DND-41 (cell line): Measurements from ENCODE around the gene PIN1.
"Not testable (repeated sequence)": the region's sequence is repeated elsewhere in the genome, so short reads cannot be mapped to it uniquely, and the experiment has no call there.

Experiments
- ATAC-seq: fragments of 200-7000 bp; cut with Tn5 transposase; 3 replicates; pipeline ENCODE4 v1.9.1; 2021; ENCODE audit warnings: low read depth; ENCODE audit not compliant: insufficient read depth
- DNase-seq: peaks from one replicate; pipeline ENCODE4 v3.0.0-alpha.2; 2020
- H2AFZ ChIP-seq: 2 replicates; pipeline ENCODE4 v1.6.0; 2012; ENCODE audit warnings: low read depth, low read length
- H3K27ac ChIP-seq: 2 replicates; pipeline ENCODE4 v1.5.1; 2012; ENCODE audit warnings: low read length, inconsistent platforms
- H3K27me3 ChIP-seq: fragments of 200-600 bp; sonication (generic); 2 replicates; pipeline ENCODE4 v1.6.0; 2012; ENCODE audit warnings: low read length, mild to moderate bottlenecking, inconsistent platforms; ENCODE audit not compliant: insufficient read depth, poor library complexity
- H3K36me3 ChIP-seq: 2 replicates; pipeline ENCODE4 v1.5.1; 2012; ENCODE audit warnings: low read length, inconsistent platforms; ENCODE audit not compliant: insufficient read depth
- H3K4me1 ChIP-seq: 2 replicates; pipeline ENCODE4 v1.5.1; 2012; ENCODE audit warnings: mild to moderate bottlenecking, low read length; ENCODE audit not compliant: insufficient read depth
- H3K4me2 ChIP-seq: 2 replicates; pipeline ENCODE4 v1.6.0; 2012; ENCODE audit warnings: mild to moderate bottlenecking, moderate library complexity, low read length, inconsistent platforms; ENCODE audit not compliant: insufficient read depth
- H3K4me3 ChIP-seq, 2 experiments: fragments of 200-600 bp in 1 of 2; shearing (Covaris generic) in 1 of 2; 2 replicates each; pipeline ENCODE4 v1.5.1; 2012 to 2016; ENCODE audit warnings: inconsistent platforms in 2 of 2, low read length in 2 of 2, mild to moderate bottlenecking in 2 of 2, low read depth in 1 of 2, moderate library complexity in 1 of 2
- H3K79me2 ChIP-seq: 2 replicates; pipeline ENCODE4 v1.6.0; 2012; ENCODE audit warnings: low read length, inconsistent platforms; ENCODE audit not compliant: insufficient read depth
- H3K9ac ChIP-seq: 2 replicates; pipeline ENCODE4 v1.6.0; 2012; ENCODE audit warnings: low read depth, mild to moderate bottlenecking, inconsistent platforms, low read length, moderate library complexity
- H3K9me3 ChIP-seq: 2 replicates; pipeline ENCODE4 v1.5.1; 2012; ENCODE audit warnings: low read length, moderate library complexity, mild to moderate bottlenecking, inconsistent platforms; ENCODE audit not compliant: insufficient read depth, severe bottlenecking
- H4K20me1 ChIP-seq: 2 replicates; pipeline ENCODE4 v1.6.0; 2012; ENCODE audit warnings: low read length; ENCODE audit not compliant: insufficient read depth
- EZH2 ChIP-seq: IDR thresholded peaks from 3 replicates; pipeline ENCODE4 v1.6.1; 2012; ENCODE audit warnings: borderline replicate concordance, low read depth, mild to moderate bottlenecking, moderate library complexity, low read length, inconsistent platforms; ENCODE audit not compliant: severe bottlenecking
- TF ChIP-seq, protein P1 (sequence below): IDR thresholded peaks from 2 replicates; pipeline ENCODE4 v1.5.1; 2012; ENCODE audit warnings: borderline replicate concordance, low read length, moderate library complexity, mild to moderate bottlenecking; ENCODE audit not compliant: poor library complexity, severe bottlenecking; ENCODE audit errors: extremely low read depth

PIN1 gene

GRCh38 chr19:9838324-9838723 lies 3.2 kb downstream of the PIN1 start:
- no peak overlapping the region for H2AFZ ChIP-seq
- peaks cover 81% of the 10 kb centered on the region for H3K79me2 ChIP-seq
- H3K9me3 ChIP-seq, result no peaks in the 10 kb centered on the region
- H3K27me3 ChIP-seq, result no peaks in the 10 kb centered on the region
- peaks cover 45% of the 10 kb centered on the region for H4K20me1 ChIP-seq
- ATAC-seq (no peak), DNase-seq (no peak)
- H3K4me1 ChIP-seq, result peaks cover 32% of the 10 kb centered on the region
- H3K36me3 ChIP-seq, result peaks cover 62% of the 10 kb centered on the region
- H3K9ac ChIP-seq, result no peak overlapping the region
- H3K4me3 ChIP-seq, result no peak overlapping the region
- no peak overlapping the region for H3K4me2 ChIP-seq
- TF ChIP-seq, protein P1, sequence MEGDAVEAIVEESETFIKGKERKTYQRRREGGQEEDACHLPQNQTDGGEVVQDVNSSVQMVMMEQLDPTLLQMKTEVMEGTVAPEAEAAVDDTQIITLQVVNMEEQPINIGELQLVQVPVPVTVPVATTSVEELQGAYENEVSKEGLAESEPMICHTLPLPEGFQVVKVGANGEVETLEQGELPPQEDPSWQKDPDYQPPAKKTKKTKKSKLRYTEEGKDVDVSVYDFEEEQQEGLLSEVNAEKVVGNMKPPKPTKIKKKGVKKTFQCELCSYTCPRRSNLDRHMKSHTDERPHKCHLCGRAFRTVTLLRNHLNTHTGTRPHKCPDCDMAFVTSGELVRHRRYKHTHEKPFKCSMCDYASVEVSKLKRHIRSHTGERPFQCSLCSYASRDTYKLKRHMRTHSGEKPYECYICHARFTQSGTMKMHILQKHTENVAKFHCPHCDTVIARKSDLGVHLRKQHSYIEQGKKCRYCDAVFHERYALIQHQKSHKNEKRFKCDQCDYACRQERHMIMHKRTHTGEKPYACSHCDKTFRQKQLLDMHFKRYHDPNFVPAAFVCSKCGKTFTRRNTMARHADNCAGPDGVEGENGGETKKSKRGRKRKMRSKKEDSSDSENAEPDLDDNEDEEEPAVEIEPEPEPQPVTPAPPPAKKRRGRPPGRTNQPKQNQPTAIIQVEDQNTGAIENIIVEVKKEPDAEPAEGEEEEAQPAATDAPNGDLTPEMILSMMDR, result no peak
- no peak for TF ChIP-seq EZH2
- no peak overlapping the region for H3K27ac ChIP-seq

DNA sequence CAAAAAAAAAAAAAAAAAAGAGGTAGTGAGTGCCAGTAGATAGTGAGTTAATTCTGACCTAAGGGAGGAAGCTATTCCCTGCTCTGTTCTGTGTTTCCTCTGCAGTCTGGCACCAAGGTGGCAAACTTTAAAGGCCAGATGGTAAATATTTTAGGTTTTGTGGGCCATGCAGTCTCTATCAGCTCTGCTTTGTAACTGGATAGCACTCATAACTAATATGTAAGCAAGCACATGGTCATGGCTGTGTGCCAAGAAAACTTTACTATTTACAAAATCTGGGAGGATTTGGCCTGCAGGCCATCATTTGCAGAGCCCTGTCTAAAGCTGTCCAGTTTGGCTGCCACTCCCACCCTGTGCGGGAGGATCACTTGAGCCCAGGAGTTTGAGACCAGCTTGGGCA lies 4.3 kb downstream of the PIN1 start:
- no peak overlapping the region for H3K4me2 ChIP-seq
- no peak for DNase-seq

GRCh38 chr19:9842834-9843625 lies 7.9 kb downstream of the PIN1 start:
- Histone ChIP-seq H2AFZ (no peak overlapping the region), H3K9me3 (no peaks in the 10 kb centered on the region), H3K9ac (no peak overlapping the region), H3K36me3 (peaks cover 99% of the 10 kb centered on the region), H3K79me2 (peaks cover 78% of the 10 kb centered on the region), H3K4me1 (peaks cover 2% of the 10 kb centered on the region; the same call in 1 of the 2 replicates), H3K4me2 (no peak overlapping the region), H3K4me3 (no peak overlapping the region), H3K27ac (no peak overlapping the region), H4K20me1 (peaks cover 69% of the 10 kb centered on the region), H3K27me3 (no peaks in the 10 kb centered on the region)
- ATAC-seq (no peak), DNase-seq (no peak)
- TF ChIP-seq, protein P1, result no peak
- TF ChIP-seq EZH2, result no peak

More for the DNA sequence above, 4.3 kb downstream of the PIN1 start:
- H3K4me3 ChIP-seq, result no peak overlapping the region
- H3K27ac ChIP-seq, result no peak overlapping the region
- peaks cover 84% of the 10 kb centered on the region for H3K79me2 ChIP-seq
- H2AFZ ChIP-seq, result no peak overlapping the region
- peaks cover 73% of the 10 kb centered on the region for H3K36me3 ChIP-seq
- TF ChIP-seq, protein P1, result no peak
- TF ChIP-seq EZH2, result no peak
- no peaks in the 10 kb centered on the region for H3K9me3 ChIP-seq
- no peak for ATAC-seq
- H3K9ac ChIP-seq, result no peak overlapping the region
- peaks cover 53% of the 10 kb centered on the region for H4K20me1 ChIP-seq
- no peaks in the 10 kb centered on the region for H3K27me3 ChIP-seq
- H3K4me1 ChIP-seq, result peaks cover 23% of the 10 kb centered on the region

GRCh38 chr19:9843626-9844273 lies 8.6 kb downstream of the PIN1 start:
- H2AFZ ChIP-seq, H3K4me3 ChIP-seq, H3K4me2 ChIP-seq, H3K4me1 ChIP-seq, H3K27me3 ChIP-seq, H3K9ac ChIP-seq, ATAC-seq, H3K9me3 ChIP-seq, DNase-seq, H3K27ac ChIP-seq: not testable (repeated sequence)
- peaks cover 99% of the 10 kb centered on the region for H3K36me3 ChIP-seq
- H4K20me1 ChIP-seq, result peaks cover 68% of the 10 kb centered on the region
- H3K79me2 ChIP-seq, result peaks cover 71% of the 10 kb centered on the region
